Globus pallidus (tissue), 1 donor: ENCODE results near the gene MAST4.

Source experiments
- DNase-seq: peaks from one replicate; pipeline ENCODE4 v3.0.0-alpha.2; 2015; ENCODE audit warnings: low spot score

Gene MAST4

GRCh38 chr5:66960369-66961137 lies 364.4 kb downstream of the MAST4 start:
- no peak for DNase-seq

- DNase-seq = no peak
Observed at GRCh38 chr5:66963559-66963971, 367.4 kb downstream of the MAST4 start.

GRCh38 chr5:66966439-66966838 lies 370.2 kb downstream of the MAST4 start:
- no peak for DNase-seq

- DNase-seq = no peak
Observed at GRCh38 chr5:66967102-66967501, 370.9 kb downstream of the MAST4 start.

GRCh38 chr5:66967826-66968262 lies 371.7 kb downstream of the MAST4 start:
- no peak for DNase-seq

- DNase-seq = no peak
Observed at GRCh38 chr5:66969484-66969883, 373.3 kb downstream of the MAST4 start.

- DNase-seq = no peak
Observed at GRCh38 chr5:66969963-66970362, 373.8 kb downstream of the MAST4 start.

GRCh38 chr5:66972004-66972403 lies 375.8 kb downstream of the MAST4 start:
- no peak for DNase-seq

- DNase-seq = no peak
Observed at GRCh38 chr5:66974256-66974655, 378.1 kb downstream of the MAST4 start.

- DNase-seq = no peak
Observed at GRCh38 chr5:66976108-66976507, 379.9 kb downstream of the MAST4 start.

GRCh38 chr5:66979738-66980137 lies 383.5 kb downstream of the MAST4 start:
- DNase-seq = no peak

GRCh38 chr5:66981266-66982055 lies 385.3 kb downstream of the MAST4 start:
- DNase-seq = no peak

- DNase-seq = no peak
Observed at GRCh38 chr5:66982056-66982387, 385.8 kb downstream of the MAST4 start.

GRCh38 chr5:66982470-66982869 lies 386.3 kb downstream of the MAST4 start:
- DNase-seq = no peak

- DNase-seq = no peak
Observed at GRCh38 chr5:66985417-66985816, 389.2 kb downstream of the MAST4 start.

GRCh38 chr5:66986009-66986408 lies 389.8 kb downstream of the MAST4 start:
- DNase-seq = no peak

GRCh38 chr5:66986534-66986933 lies 390.3 kb downstream of the MAST4 start:
- DNase-seq = no peak

GRCh38 chr5:66987126-66987525 lies 390.9 kb downstream of the MAST4 start:
- DNase-seq = no peak

GRCh38 chr5:66987540-66987939 lies 391.3 kb downstream of the MAST4 start:
- DNase-seq = no peak

GRCh38 chr5:66987949-66988838 lies 392.0 kb downstream of the MAST4 start:
- no peak for DNase-seq

- DNase-seq = no peak
Observed at GRCh38 chr5:66989286-66989685, 393.1 kb downstream of the MAST4 start.

GRCh38 chr5:66989781-66990180 lies 393.6 kb downstream of the MAST4 start:
- no peak for DNase-seq
